Mesendoderm (in vitro differentiated cells): ENCODE data around the gene DLD.

Source experiments
- DNase-seq: peaks from one replicate; pipeline ENCODE4 v3.0.0; 2013
- H2AK5ac ChIP-seq: 2 replicates; pipeline ENCODE4 v1.6.1; 2013; ENCODE audit warnings: low read length, inconsistent platforms
- H2BK120ac ChIP-seq: 2 replicates; pipeline ENCODE4 v1.6.1; 2013; ENCODE audit warnings: low read depth, mild to moderate bottlenecking, low read length, moderate library complexity, mixed read lengths
- H2BK15ac ChIP-seq: replicated peaks from 2 replicates; pipeline ENCODE4 v1.6.1; 2013; ENCODE audit warnings: low read depth, mild to moderate bottlenecking, moderate library complexity
- H2BK5ac ChIP-seq: 2 replicates; pipeline ENCODE4 v1.6.1; 2013; ENCODE audit warnings: low read length, inconsistent platforms
- H3K18ac ChIP-seq: 2 replicates; pipeline ENCODE4 v1.6.1; 2013; ENCODE audit warnings: mild to moderate bottlenecking, low read length, mixed read lengths
- H3K23ac ChIP-seq: one replicate; pipeline ENCODE4 v1.6.1; 2013; ENCODE audit warnings: low read length
- H3K27ac ChIP-seq: 2 replicates; pipeline ENCODE4 v1.5.1; 2013; ENCODE audit warnings: low read depth, mild to moderate bottlenecking, inconsistent platforms, low read length, moderate library complexity
- H3K27me3 ChIP-seq: 2 replicates; pipeline ENCODE4 v1.6.1; 2013; ENCODE audit warnings: low read length, control low read depth, mild to moderate bottlenecking, inconsistent platforms; ENCODE audit not compliant: insufficient read depth, poor library complexity
- H3K36me3 ChIP-seq: 2 replicates; pipeline ENCODE4 v1.6.1; 2013; ENCODE audit warnings: low read length, inconsistent platforms; ENCODE audit not compliant: control insufficient read depth, insufficient read depth
- H3K4ac ChIP-seq: one replicate; pipeline ENCODE4 v1.6.1; 2013; ENCODE audit warnings: low read depth, mild to moderate bottlenecking, low read length, moderate library complexity
- H3K4me1 ChIP-seq: 2 replicates; pipeline ENCODE4 v1.6.1; 2013; ENCODE audit warnings: low read depth, low read length, inconsistent platforms; ENCODE audit not compliant: control insufficient read depth
- H3K4me2 ChIP-seq: 2 replicates; pipeline ENCODE4 v1.6.1; 2013; ENCODE audit warnings: low read length
- H3K4me3 ChIP-seq: 2 replicates; pipeline ENCODE4 v1.5.1; 2013; ENCODE audit warnings: mild to moderate bottlenecking, low read length
- H3K56ac ChIP-seq: one replicate; pipeline ENCODE4 v1.6.1; 2013; ENCODE audit warnings: low read length
- H3K79me1 ChIP-seq: 2 replicates; pipeline ENCODE4 v1.6.1; 2013; ENCODE audit warnings: low read length, inconsistent platforms
- H3K79me2 ChIP-seq: 2 replicates; pipeline ENCODE4 v1.6.1; 2013; ENCODE audit warnings: mild to moderate bottlenecking, low read length; ENCODE audit not compliant: control insufficient read depth, insufficient read depth
- H3K9ac ChIP-seq: 2 replicates; pipeline ENCODE4 v1.6.1; 2013; ENCODE audit warnings: low read length, inconsistent platforms
- H4K5ac ChIP-seq: one replicate; pipeline ENCODE4 v1.6.1; 2013; ENCODE audit warnings: low read length
- H4K8ac ChIP-seq: one replicate; pipeline ENCODE4 v1.6.1; 2013; ENCODE audit warnings: low read depth, mild to moderate bottlenecking, control low read depth, low read length, moderate library complexity
- WGBS: extraction: QIAGEN DNeasy Blood & Tissue Kit; methylation state at CpG from one replicate; pipeline ENCODE4 v1.1.7; 2013; ENCODE audit warnings: low lambda C conversion rate, missing lambda C conversion rate; ENCODE audit not compliant: insufficient coverage; ENCODE audit errors: extremely low coverage; 5-methylcytosine and 5-hydroxymethylcytosine counted together

The DLD gene

GRCh38 chr7:107948645-107949442 is 57.9 kb downstream of the DLD start:
- no peak overlapping the region for H3K18ac ChIP-seq
- no peak overlapping the region for H2BK15ac ChIP-seq
- H3K36me3 ChIP-seq: peaks cover 3% of the 10 kb centered on the region
- H3K4ac ChIP-seq: no peak overlapping the region
- no peak overlapping the region for H3K9ac ChIP-seq
- H3K4me1 ChIP-seq: peaks cover 5% of the 10 kb centered on the region
- no peak overlapping the region for H2BK120ac ChIP-seq
- H3K27ac ChIP-seq: no peak overlapping the region
- H3K79me1 ChIP-seq: no peaks in the 10 kb centered on the region
- H3K4me3 ChIP-seq: no peak overlapping the region
- H2AK5ac ChIP-seq: no peak overlapping the region
- H4K8ac ChIP-seq: no peak overlapping the region
- no peak overlapping the region for H4K5ac ChIP-seq
- H2BK5ac ChIP-seq: no peak overlapping the region
- WGBS: no CpG with 5 or more reads among the region's 7 CpGs
- H3K79me2 ChIP-seq: no peaks in the 10 kb centered on the region
- H3K56ac ChIP-seq: no peak overlapping the region
- no peak overlapping the region for H3K23ac ChIP-seq
- no peaks in the 10 kb centered on the region for H3K27me3 ChIP-seq
- no peak overlapping the region for H3K4me2 ChIP-seq
- no peak for DNase-seq

- Histone ChIP-seq H2AK5ac (no peak overlapping the region), H3K56ac (no peak overlapping the region), H3K18ac (no peak overlapping the region), H2BK5ac (no peak overlapping the region), H3K79me2 (no peaks in the 10 kb centered on the region), H3K4me3 (no peak overlapping the region), H3K4ac (no peak overlapping the region), H3K27ac (no peak overlapping the region), H2BK15ac (no peak overlapping the region), H3K4me1 (peaks cover 5% of the 10 kb centered on the region), H3K4me2 (no peak overlapping the region), H3K9ac (no peak overlapping the region), H3K79me1 (no peaks in the 10 kb centered on the region), H2BK120ac (no peak overlapping the region), H4K8ac (no peak overlapping the region), H3K36me3 (peaks cover 3% of the 10 kb centered on the region), H3K23ac (no peak overlapping the region), H3K27me3 (no peaks in the 10 kb centered on the region), H4K5ac (no peak overlapping the region)
- no peak for DNase-seq
- WGBS: no CpG with 5 or more reads among the region's 1 CpG
Measured at GRCh38 chr7:107949443-107949935, 58.5 kb downstream of the DLD start.

- H3K56ac ChIP-seq: no peak overlapping the region
- no peak overlapping the region for H2BK5ac ChIP-seq
- no peak overlapping the region for H3K9ac ChIP-seq
- no peak overlapping the region for H4K8ac ChIP-seq
- peak overlapping the region; percentile 51 for H2BK120ac ChIP-seq
- no peak for DNase-seq
- no peak overlapping the region for H3K4ac ChIP-seq
- H4K5ac ChIP-seq: no peak overlapping the region
- H3K18ac ChIP-seq: no peak overlapping the region
- H2BK15ac ChIP-seq: no peak overlapping the region
- H3K4me1 ChIP-seq: peaks cover 5% of the 10 kb centered on the region
- no peak overlapping the region for H3K4me3 ChIP-seq
- no peaks in the 10 kb centered on the region for H3K27me3 ChIP-seq
- no peak overlapping the region for H3K4me2 ChIP-seq
- H2AK5ac ChIP-seq: no peak overlapping the region
- H3K79me2 ChIP-seq: no peaks in the 10 kb centered on the region
- H3K23ac ChIP-seq: no peak overlapping the region
- no CpG with 5 or more reads among the region's 14 CpGs for WGBS
- H3K27ac ChIP-seq: no peak overlapping the region
- peaks cover 3% of the 10 kb centered on the region for H3K36me3 ChIP-seq
- H3K79me1 ChIP-seq: no peaks in the 10 kb centered on the region
Measured at GRCh38 chr7:107951172-107951787, 60.3 kb downstream of the DLD start.

- H3K4me2 ChIP-seq: no peak overlapping the region
- H2BK15ac ChIP-seq: no peak overlapping the region
- H3K4ac ChIP-seq: no peak overlapping the region
- no peak overlapping the region for H3K18ac ChIP-seq
- H3K4me1 ChIP-seq: peaks cover 5% of the 10 kb centered on the region
- H4K8ac ChIP-seq: no peak overlapping the region
- H2AK5ac ChIP-seq: no peak overlapping the region
- no peaks in the 10 kb centered on the region for H3K79me2 ChIP-seq
- H3K9ac ChIP-seq: no peak overlapping the region
- H3K4me3 ChIP-seq: no peak overlapping the region
- H3K27me3 ChIP-seq: no peaks in the 10 kb centered on the region
- no peak overlapping the region for H2BK120ac ChIP-seq
- no peak overlapping the region for H4K5ac ChIP-seq
- WGBS: no CpG with 5 or more reads among the region's 9 CpGs
- peak overlapping the region; percentile 37 for H3K23ac ChIP-seq
- peak overlapping the region; percentile 63 for H3K56ac ChIP-seq
- H2BK5ac ChIP-seq: peak overlapping the region; percentile 9
- no peak for DNase-seq
- H3K36me3 ChIP-seq: peaks cover 3% of the 10 kb centered on the region
- H3K27ac ChIP-seq: no peak overlapping the region
- H3K79me1 ChIP-seq: no peaks in the 10 kb centered on the region
Measured at GRCh38 chr7:107951896-107952295, 60.9 kb downstream of the DLD start.

- Histone ChIP-seq H2AK5ac (no peak overlapping the region), H3K27ac (no peak overlapping the region), H3K4me2 (no peak overlapping the region), H3K79me2 (no peaks in the 10 kb centered on the region), H3K4me1 (peaks cover 5% of the 10 kb centered on the region), H3K27me3 (no peaks in the 10 kb centered on the region), H3K4ac (no peak overlapping the region), H2BK120ac (no peak overlapping the region), H2BK5ac (no peak overlapping the region), H3K79me1 (no peaks in the 10 kb centered on the region), H3K23ac (no peak overlapping the region), H3K36me3 (peaks cover 3% of the 10 kb centered on the region), H3K9ac (no peak overlapping the region), H3K56ac (no peak overlapping the region), H2BK15ac (no peak overlapping the region), H4K8ac (no peak overlapping the region), H4K5ac (no peak overlapping the region), H3K4me3 (no peak overlapping the region), H3K18ac (no peak overlapping the region)
- DNase-seq: no peak
- WGBS: no CpG with 5 or more reads among the region's 10 CpGs
Measured at GRCh38 chr7:107953265-107953923, 62.4 kb downstream of the DLD start.
